HepG2 (cell line): ENCODE data around the gene DCAF6. TPM values are rescaled to one million over a fixed set of nuclear protein-coding genes. Genes with fewer than 3 reads are reported as not detected.

Experiments
- CCAR2 ChIP-seq: fragments of 200-400 bp; formaldehyde crosslinking; optimal IDR thresholded peaks from 2 replicates; pipeline ENCODE3; 2018; ENCODE audit warnings: low read depth, mild to moderate bottlenecking, low read length, moderate library complexity
- DR1 ChIP-seq: sonication (generic); formaldehyde crosslinking; IDR thresholded peaks from 2 replicates; pipeline ENCODE4 v1.8.0; 2021; ENCODE audit warnings: mild to moderate bottlenecking, missing genetic modification reagents, inconsistent platforms
- EP300 ChIP-seq, 3 experiments: sonication (generic) in 1 of 3; formaldehyde crosslinking in 1 of 3; IDR thresholded peaks; 2 replicates each; pipeline versions ENCODE4 v1.5.1 to v1.6.1; 2011 to 2020; ENCODE audit warnings: low read depth in 2 of 3, low read length in 2 of 3, borderline replicate concordance in 1 of 3, improper control_type of control experiment in 1 of 3, mild to moderate bottlenecking in 1 of 3, missing genetic modification reagents in 1 of 3, moderate library complexity in 1 of 3
- FOXO1 ChIP-seq: sonication (generic); formaldehyde crosslinking; IDR thresholded peaks from 2 replicates; pipeline ENCODE4 v1.4.0; 2020; ENCODE audit warnings: missing genetic modification reagents
- IRX3 ChIP-seq: sonication (generic); formaldehyde crosslinking; IDR thresholded peaks from 2 replicates; pipeline ENCODE4 v1.8.1; 2023; ENCODE audit warnings: mild to moderate bottlenecking, low read depth, missing genetic modification reagents, borderline replicate concordance
- JUN ChIP-seq: sonication (generic); formaldehyde crosslinking; IDR thresholded peaks from 2 replicates; pipeline ENCODE4 v1.4.0; 2020; ENCODE audit warnings: mild to moderate bottlenecking, missing genetic modification reagents
- PAWR ChIP-seq: sonication (generic); formaldehyde crosslinking; IDR thresholded peaks from 2 replicates; pipeline ENCODE4 v1.4.0; 2020; ENCODE audit warnings: missing genetic modification reagents, mild to moderate bottlenecking, borderline replicate concordance
- PRPF4 ChIP-seq: fragments of 200-400 bp; formaldehyde crosslinking; IDR thresholded peaks from 2 replicates; pipeline ENCODE4 v1.6.1; 2016; ENCODE audit warnings: low read length, low read depth; ENCODE audit not compliant: poor library complexity, severe bottlenecking
- SMAD1 ChIP-seq: sonication (generic); formaldehyde crosslinking; IDR thresholded peaks from 2 replicates; pipeline ENCODE4 v1.4.0; 2020; ENCODE audit warnings: missing genetic modification reagents, low read depth, mild to moderate bottlenecking, borderline replicate concordance
- STAG1 ChIP-seq: sonication (generic); formaldehyde crosslinking; IDR thresholded peaks from 2 replicates; pipeline ENCODE4 v1.4.0; 2020; ENCODE audit warnings: missing genetic modification reagents
- STAT5B ChIP-seq: sonication (generic); formaldehyde crosslinking; IDR thresholded peaks from 2 replicates; pipeline ENCODE4 v1.4.0; 2020; ENCODE audit warnings: missing genetic modification reagents
- TCF12 ChIP-seq, 2 experiments: fragments of 450-650 bp in 1 of 2; sonication (generic) in 1 of 2; formaldehyde crosslinking in 1 of 2; IDR thresholded peaks; 2 replicates each; pipeline versions ENCODE4 v1.6.1 to v1.8.0; 2017 to 2022; ENCODE audit warnings: antibody characterized with exemption in 1 of 2, mild to moderate bottlenecking in 1 of 2, missing genetic modification reagents in 1 of 2, moderate library complexity in 1 of 2
- ZFP36L1 ChIP-seq: sonication (generic); formaldehyde crosslinking; IDR thresholded peaks from 2 replicates; pipeline ENCODE4 v1.8.0; 2022; ENCODE audit warnings: mild to moderate bottlenecking, missing genetic modification reagents, moderate library complexity
- ZNF18 ChIP-seq: sonication (generic); formaldehyde crosslinking; IDR thresholded peaks from 2 replicates; pipeline ENCODE4 v1.8.0; 2022; ENCODE audit warnings: mild to moderate bottlenecking, missing genetic modification reagents; ENCODE audit not compliant: insufficient replicate concordance
- ZNF317 ChIP-seq: sonication (generic); formaldehyde crosslinking; IDR thresholded peaks from 2 replicates; pipeline ENCODE4 v1.5.0; 2020; ENCODE audit warnings: mild to moderate bottlenecking, missing genetic modification reagents
- ZNF646 ChIP-seq: sonication (generic); formaldehyde crosslinking; IDR thresholded peaks from 2 replicates; pipeline ENCODE4 v1.9.0; 2021; ENCODE audit warnings: mild to moderate bottlenecking, missing genetic modification reagents
- polyA plus RNA-seq, 8 experiments: library from polyadenylated mRNA; depleted of rRNA in 3 of 8; stranded (reverse) in 7 of 8; unstranded in 1 of 8; fragments of >200 nt; fragmentation: Illumina TruSeq in 4 of 8; extraction: Trizol in 4 of 8; gene quantifications; 2 replicates each; pipeline versions ENCODE4 v1.2.1 to v1.2.3, GENCODE V29; 2011 to 2016; ENCODE audit warnings: low read depth in 4 of 8, missing spikeins in 1 of 8, mixed read lengths in 1 of 8; ENCODE audit not compliant: insufficient read depth in 1 of 8
- total RNA-seq, 5 experiments: library from RNA; depleted of rRNA; stranded (reverse); fragments of >200 nt; fragmentation: Illumina TruSeq; extraction: Trizol; gene quantifications; 2 replicates each; pipeline ENCODE4 v1.2.3, GENCODE V29; 2016; ENCODE audit warnings: low read depth in 1 of 5
- TF ChIP-seq, protein P1 (sequence below): sonication (generic); formaldehyde crosslinking; IDR thresholded peaks from 2 replicates; pipeline ENCODE4 v1.4.0; 2020; ENCODE audit warnings: missing genetic modification reagents

Gene DCAF6
- total and polyA plus RNA-seq, 2 of the 13 experiments (the other 11 are each of a cell fraction or from before 2014, with no cell fraction given) = 24.7 to 33.7 TPM

DNA sequence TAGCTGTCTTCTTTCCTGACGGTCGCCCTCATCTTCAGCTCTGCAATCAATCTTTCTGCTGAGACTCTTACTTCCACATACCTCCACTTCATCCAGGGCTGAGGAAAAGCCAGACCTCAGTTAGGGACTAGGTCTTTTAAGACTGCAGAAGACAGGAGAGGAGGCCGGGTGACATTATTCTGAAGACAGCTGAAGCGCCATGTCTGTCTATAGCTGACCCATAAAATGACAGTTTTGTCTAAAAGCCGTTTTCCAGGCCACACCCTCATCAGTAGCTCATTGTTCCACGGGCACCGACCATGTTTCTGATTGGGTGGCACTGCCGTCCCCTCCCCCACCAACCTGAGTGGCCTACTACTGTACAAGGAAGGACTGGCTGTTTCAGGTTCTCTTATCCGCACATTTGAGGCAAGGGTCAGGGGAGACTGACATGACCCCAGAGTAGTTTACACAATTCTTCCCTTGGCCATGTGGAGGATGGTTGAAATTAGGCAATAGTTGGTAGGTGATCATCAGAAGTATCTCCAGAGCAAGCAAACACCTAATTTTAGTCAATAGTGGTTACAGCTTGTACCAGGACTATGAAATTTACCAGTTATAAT lies 22.5 kb upstream of the DCAF6 start, which contains the start of gene ADCY10 (continued):
- TF ChIP-seq DR1 = no peak
- TF ChIP-seq, protein P1, sequence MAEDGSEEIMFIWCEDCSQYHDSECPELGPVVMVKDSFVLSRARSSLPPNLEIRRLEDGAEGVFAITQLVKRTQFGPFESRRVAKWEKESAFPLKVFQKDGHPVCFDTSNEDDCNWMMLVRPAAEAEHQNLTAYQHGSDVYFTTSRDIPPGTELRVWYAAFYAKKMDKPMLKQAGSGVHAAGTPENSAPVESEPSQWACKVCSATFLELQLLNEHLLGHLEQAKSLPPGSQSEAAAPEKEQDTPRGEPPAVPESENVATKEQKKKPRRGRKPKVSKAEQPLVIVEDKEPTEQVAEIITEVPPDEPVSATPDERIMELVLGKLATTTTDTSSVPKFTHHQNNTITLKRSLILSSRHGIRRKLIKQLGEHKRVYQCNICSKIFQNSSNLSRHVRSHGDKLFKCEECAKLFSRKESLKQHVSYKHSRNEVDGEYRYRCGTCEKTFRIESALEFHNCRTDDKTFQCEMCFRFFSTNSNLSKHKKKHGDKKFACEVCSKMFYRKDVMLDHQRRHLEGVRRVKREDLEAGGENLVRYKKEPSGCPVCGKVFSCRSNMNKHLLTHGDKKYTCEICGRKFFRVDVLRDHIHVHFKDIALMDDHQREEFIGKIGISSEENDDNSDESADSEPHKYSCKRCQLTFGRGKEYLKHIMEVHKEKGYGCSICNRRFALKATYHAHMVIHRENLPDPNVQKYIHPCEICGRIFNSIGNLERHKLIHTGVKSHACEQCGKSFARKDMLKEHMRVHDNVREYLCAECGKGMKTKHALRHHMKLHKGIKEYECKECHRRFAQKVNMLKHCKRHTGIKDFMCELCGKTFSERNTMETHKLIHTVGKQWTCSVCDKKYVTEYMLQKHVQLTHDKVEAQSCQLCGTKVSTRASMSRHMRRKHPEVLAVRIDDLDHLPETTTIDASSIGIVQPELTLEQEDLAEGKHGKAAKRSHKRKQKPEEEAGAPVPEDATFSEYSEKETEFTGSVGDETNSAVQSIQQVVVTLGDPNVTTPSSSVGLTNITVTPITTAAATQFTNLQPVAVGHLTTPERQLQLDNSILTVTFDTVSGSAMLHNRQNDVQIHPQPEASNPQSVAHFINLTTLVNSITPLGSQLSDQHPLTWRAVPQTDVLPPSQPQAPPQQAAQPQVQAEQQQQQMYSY = no peak
- peak; percentile 16; the same call in 1 of the 2 replicates for TF ChIP-seq FOXO1
- no peak for TF ChIP-seq STAG1 (CRISPR knock-in tag)
- no peak for TF ChIP-seq JUN (CRISPR knock-in tag)
- no peak for TF ChIP-seq ZNF646 (CRISPR knock-in tag)
- no peak for TF ChIP-seq ZNF317 (CRISPR knock-in tag)
- TF ChIP-seq PAWR (CRISPR knock-in tag) = no peak
- no peak for TF ChIP-seq STAT5B (CRISPR knock-in tag)
- TF ChIP-seq SMAD1 = no peak
- TF ChIP-seq TCF12 (IDR thresholded peaks at IDR 0.05) = no peak
- no peak for TF ChIP-seq TCF12 (CRISPR knock-in tag; IDR thresholded peaks at IDR 0.05)
- peak in 1 of 2 experiments; percentile 70; a peak in 1 of 4 replicates for TF ChIP-seq EP300 (IDR thresholded peaks at IDR 0.05; ENCODE audit: low read depth in 2 of 2, low read length in 2 of 2)
- TF ChIP-seq EP300 (CRISPR knock-in tag; IDR thresholded peaks at IDR 0.05; ENCODE audit: borderline replicate concordance) = no peak
- TF ChIP-seq PRPF4 = no peak
- TF ChIP-seq IRX3 (CRISPR knock-in tag) = no peak
- TF ChIP-seq ZFP36L1 = no peak
- no peak for TF ChIP-seq ZNF18 (CRISPR knock-in tag)
- no peak for TF ChIP-seq CCAR2
